ENCODE data around the gene SLC25A27. TPM values are rescaled to one million over a fixed set of nuclear protein-coding genes. Genes with fewer than 3 reads are reported as not detected.

SLC25A27 gene
- total and polyA plus RNA-seq, 9 of the 15 experiments (the other 6 are each of a cell fraction or from before 2014, with no cell fraction given) = not detected

DNA sequence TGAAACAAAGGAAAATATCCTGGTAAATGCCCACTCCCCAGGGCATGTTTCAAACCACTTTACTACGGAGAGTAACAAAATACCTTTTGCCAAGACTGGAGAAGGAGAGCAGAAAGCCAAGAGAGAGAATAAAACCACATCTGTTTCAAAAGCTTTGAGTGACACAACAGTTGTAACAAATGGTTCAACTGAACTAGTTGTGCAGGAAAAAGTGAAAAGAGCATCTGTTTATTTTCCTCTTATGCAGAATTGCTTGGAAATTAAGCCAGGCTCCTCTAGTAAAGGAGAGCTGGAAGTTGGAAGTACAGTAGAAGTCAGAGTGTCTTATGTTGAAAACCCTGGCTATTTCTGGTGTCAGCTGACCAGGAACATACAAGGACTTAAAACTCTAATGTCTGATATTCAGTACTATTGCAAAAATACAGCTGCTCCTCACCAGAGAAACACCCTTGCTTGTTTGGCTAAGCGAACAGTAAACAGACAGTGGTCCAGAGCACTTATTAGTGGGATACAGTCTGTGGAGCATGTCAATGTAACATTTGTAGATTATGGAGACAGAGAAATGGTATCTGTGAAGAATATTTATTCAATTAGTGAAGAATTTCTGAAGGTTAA lies 37.5 kb downstream of the SLC25A27 start:
- Histone ChIP-seq H4K20me1 (replicated peaks; ENCODE audit: control insufficient read depth, insufficient read depth, low read length) (no peaks in the 10 kb centered on the region), H3K4me1 (replicated peaks in 1 of 2; ENCODE audit: control insufficient read depth in 2 of 2, insufficient read depth in 2 of 2, low read length in 2 of 2) (peaks cover 0 to 14% of the 10 kb centered on the region in 2 experiments; a peak in 2 of 5 replicates), H3K9ac (ENCODE audit: insufficient read depth in 1 of 2, low read depth in 2 of 2, low read length in 2 of 2) (no peak overlapping the region), H3K4me3 (no peak overlapping the region), H3K4me2 (ENCODE audit: insufficient read depth, low read length) (no peak overlapping the region), H3K27ac (ENCODE audit: extremely low read depth, low read depth, low read length) (no peak overlapping the region), H3K9me1 (ENCODE audit: control insufficient read depth, insufficient read depth, low read length) (no peaks in the 10 kb centered on the region), H3K27me3 (ENCODE audit: control insufficient read depth in 2 of 2, insufficient read depth in 2 of 2, low read length in 2 of 2) (peaks cover 0 to 11% of the 10 kb centered on the region in 2 experiments; a peak in 1 of 5 replicates), H3K79me2 (ENCODE audit: control insufficient read depth, insufficient read depth, low read length) (no peaks in the 10 kb centered on the region), H3K9me3 (replicated peaks; ENCODE audit: control insufficient read depth, insufficient read depth, low read depth, low read length) (no peaks in the 10 kb centered on the region), H3K36me3 (ENCODE audit: control insufficient read depth, insufficient read depth, low read length) (no peaks in the 10 kb centered on the region), H2AFZ (ENCODE audit: low read depth, low read length) (no peak overlapping the region)
- intact Hi-C loops (cut with micrococcal nuclease) = no loop called here
- ChIA-PET CTCF (ENCODE audit: low intra/inter-chr PET ratio) (no interaction called here), POLR2A (no interaction called here)
- in situ Hi-C loops (cut with MboI) = no loop called here
- no peak for FAIRE-seq
- no peak for DNase-seq (ENCODE audit: extremely low read depth in 1 of 4, low spot score in 3 of 4)
- 0% methylated on average over 2 of the region's 2 CpGs for WGBS (ENCODE audit: insufficient coverage, low coverage, missing lambda C conversion rate)
- no peak for TF ChIP-seq MYBL2 (IDR thresholded peaks at IDR 0.05; ENCODE audit: low read depth)
- no peak for TF ChIP-seq MYBL2 (CRISPR knock-in tag; IDR thresholded peaks at IDR 0.05; ENCODE audit: borderline replicate concordance)
- no peak for TF ChIP-seq ELF1 (tag; IDR thresholded peaks at IDR 0.05)
- TF ChIP-seq, protein P1, sequence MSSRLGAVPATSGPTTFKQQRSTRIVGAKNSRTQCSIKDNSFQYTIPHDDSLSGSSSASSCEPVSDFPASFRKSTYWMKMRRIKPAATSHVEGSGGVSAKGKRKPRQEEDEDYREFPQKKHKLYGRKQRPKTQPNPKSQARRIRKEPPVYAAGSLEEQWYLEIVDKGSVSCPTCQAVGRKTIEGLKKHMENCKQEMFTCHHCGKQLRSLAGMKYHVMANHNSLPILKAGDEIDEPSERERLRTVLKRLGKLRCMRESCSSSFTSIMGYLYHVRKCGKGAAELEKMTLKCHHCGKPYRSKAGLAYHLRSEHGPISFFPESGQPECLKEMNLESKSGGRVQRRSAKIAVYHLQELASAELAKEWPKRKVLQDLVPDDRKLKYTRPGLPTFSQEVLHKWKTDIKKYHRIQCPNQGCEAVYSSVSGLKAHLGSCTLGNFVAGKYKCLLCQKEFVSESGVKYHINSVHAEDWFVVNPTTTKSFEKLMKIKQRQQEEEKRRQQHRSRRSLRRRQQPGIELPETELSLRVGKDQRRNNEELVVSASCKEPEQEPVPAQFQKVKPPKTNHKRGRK (tag; IDR thresholded peaks at IDR 0.05) = no peak
- no peak for TF ChIP-seq ZNF780A (CRISPR knock-in tag; IDR thresholded peaks at IDR 0.05)
- no peak for TF ChIP-seq JUN (IDR thresholded peaks at IDR 0.05; ENCODE audit: borderline replicate concordance, low read depth, low read length)
- no peak for TF ChIP-seq JUN (CRISPR knock-in tag; IDR thresholded peaks at IDR 0.05; ENCODE audit: borderline replicate concordance)
- TF ChIP-seq, protein P2, sequence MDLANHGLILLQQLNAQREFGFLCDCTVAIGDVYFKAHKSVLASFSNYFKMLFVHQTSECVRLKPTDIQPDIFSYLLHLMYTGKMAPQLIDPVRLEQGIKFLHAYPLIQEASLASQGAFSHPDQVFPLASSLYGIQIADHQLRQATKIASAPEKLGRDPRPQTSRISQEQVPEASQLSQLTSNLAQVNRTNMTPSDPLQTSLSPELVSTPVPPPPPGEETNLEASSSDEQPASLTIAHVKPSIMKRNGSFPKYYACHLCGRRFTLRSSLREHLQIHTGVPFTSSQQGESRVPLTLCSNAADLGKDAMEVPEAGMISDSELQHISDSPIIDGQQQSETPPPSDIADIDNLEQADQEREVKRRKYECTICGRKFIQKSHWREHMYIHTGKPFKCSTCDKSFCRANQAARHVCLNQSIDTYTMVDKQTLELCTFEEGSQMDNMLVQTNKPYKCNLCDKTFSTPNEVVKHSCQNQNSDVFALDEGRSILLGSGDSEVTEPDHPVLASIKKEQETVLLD (IDR thresholded peaks at IDR 0.05) = no peak
- no peak for TF ChIP-seq NCOA6 (IDR thresholded peaks at IDR 0.05)
- TF ChIP-seq ZNF668 (CRISPR knock-in tag; IDR thresholded peaks at IDR 0.05) = no peak
- TF ChIP-seq RBM39 (optimal IDR thresholded peaks at IDR 0.05; ENCODE audit: low read depth, low read length) = no peak
- TF ChIP-seq ZNF282 (CRISPR knock-in tag; IDR thresholded peaks at IDR 0.05) = no peak
- TF ChIP-seq, protein P3, sequence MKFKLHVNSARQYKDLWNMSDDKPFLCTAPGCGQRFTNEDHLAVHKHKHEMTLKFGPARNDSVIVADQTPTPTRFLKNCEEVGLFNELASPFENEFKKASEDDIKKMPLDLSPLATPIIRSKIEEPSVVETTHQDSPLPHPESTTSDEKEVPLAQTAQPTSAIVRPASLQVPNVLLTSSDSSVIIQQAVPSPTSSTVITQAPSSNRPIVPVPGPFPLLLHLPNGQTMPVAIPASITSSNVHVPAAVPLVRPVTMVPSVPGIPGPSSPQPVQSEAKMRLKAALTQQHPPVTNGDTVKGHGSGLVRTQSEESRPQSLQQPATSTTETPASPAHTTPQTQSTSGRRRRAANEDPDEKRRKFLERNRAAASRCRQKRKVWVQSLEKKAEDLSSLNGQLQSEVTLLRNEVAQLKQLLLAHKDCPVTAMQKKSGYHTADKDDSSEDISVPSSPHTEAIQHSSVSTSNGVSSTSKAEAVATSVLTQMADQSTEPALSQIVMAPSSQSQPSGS (CRISPR knock-in tag; IDR thresholded peaks at IDR 0.05) = no peak
- TF ChIP-seq RFX5 (IDR thresholded peaks at IDR 0.05; ENCODE audit: low read depth, low read length) = no peak
- no peak for TF ChIP-seq EZH2 (IDR thresholded peaks at IDR 0.05; ENCODE audit: borderline replicate concordance, low read depth, low read length)
- TF ChIP-seq, protein P4, sequence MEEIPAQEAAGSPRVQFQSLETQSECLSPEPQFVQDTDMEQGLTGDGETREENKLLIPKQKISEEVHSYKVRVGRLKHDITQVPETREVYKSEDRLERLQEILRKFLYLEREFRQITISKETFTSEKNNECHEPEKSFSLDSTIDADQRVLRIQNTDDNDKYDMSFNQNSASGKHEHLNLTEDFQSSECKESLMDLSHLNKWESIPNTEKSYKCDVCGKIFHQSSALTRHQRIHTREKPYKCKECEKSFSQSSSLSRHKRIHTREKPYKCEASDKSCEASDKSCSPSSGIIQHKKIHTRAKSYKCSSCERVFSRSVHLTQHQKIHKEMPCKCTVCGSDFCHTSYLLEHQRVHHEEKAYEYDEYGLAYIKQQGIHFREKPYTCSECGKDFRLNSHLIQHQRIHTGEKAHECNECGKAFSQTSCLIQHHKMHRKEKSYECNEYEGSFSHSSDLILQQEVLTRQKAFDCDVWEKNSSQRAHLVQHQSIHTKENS (CRISPR knock-in tag; IDR thresholded peaks at IDR 0.05) = no peak
- ATAC-seq = no peak
- no TSS peak for BruUV-seq (replicated peaks)
